ENCODE data around the gene THUMPD3. TPM values are rescaled to one million over a fixed set of nuclear protein-coding genes. Genes with fewer than 3 reads are reported as not detected.
A peak's percentile ranks its signal among the peaks of the same experiment; 100 is the strongest.

THUMPD3 gene
- total and polyA plus RNA-seq, 12 donors, result 40.3 to 72.1 (median 52.5) TPM

DNA sequence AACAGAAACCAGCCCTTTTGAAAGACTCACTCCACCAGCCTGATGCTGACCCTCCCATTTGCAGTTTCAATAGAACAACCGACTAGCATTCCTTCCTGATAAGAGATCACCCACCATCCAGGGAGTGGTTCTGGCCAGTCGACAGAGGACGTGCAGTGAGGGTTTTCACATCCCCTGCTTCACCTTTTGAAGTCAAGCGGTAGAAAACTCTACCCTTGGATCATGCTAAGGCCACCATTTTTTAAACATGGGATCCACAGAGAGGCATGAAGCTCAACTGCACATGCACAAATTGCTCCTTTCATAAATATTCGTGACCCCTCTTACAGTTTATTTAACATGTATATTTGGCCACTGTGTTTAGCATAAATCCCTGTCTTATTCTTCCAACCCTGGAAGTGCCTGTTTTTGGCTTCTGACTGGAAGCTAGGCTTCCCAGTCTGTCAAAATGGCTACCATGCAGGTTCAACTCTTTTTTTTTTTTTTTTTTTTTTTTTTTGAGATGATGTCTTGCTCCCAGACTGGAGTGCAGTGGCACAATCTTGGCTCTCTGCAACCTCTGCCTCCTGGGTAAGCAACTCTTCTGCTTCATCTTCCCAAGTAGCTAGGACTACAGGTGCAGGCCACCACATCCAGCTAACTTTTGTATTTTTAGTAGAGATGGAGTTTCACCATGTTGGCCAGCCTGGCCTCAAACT lies 1.0 kb upstream of the THUMPD3 start:
- ATAC-seq (no peak), DNase-seq (no peak)
- H3K4me3 ChIP-seq, result peak overlapping the region in 9 of 10 donors; percentile 40 to 90 (median 72)
- peaks cover 0 to 31% (median 19%) of the 10 kb centered on the region in 9 donors for H3K4me1 ChIP-seq
- intact Hi-C loops (cut with DNase I), result loop anchor here in 5 of 10 donors (2.0 to 5.0 kb wide), 5 partner anchors 35 to 75 kb away; partner anchors contain the start of gene SETD5 (in 4 of the 5)
- peaks cover 0 to 26% (median 15%) of the 10 kb centered on the region in 9 donors for H3K36me3 ChIP-seq
- H3K27me3 ChIP-seq, result no peaks in the 10 kb centered on the region
- TF ChIP-seq, protein P1, sequence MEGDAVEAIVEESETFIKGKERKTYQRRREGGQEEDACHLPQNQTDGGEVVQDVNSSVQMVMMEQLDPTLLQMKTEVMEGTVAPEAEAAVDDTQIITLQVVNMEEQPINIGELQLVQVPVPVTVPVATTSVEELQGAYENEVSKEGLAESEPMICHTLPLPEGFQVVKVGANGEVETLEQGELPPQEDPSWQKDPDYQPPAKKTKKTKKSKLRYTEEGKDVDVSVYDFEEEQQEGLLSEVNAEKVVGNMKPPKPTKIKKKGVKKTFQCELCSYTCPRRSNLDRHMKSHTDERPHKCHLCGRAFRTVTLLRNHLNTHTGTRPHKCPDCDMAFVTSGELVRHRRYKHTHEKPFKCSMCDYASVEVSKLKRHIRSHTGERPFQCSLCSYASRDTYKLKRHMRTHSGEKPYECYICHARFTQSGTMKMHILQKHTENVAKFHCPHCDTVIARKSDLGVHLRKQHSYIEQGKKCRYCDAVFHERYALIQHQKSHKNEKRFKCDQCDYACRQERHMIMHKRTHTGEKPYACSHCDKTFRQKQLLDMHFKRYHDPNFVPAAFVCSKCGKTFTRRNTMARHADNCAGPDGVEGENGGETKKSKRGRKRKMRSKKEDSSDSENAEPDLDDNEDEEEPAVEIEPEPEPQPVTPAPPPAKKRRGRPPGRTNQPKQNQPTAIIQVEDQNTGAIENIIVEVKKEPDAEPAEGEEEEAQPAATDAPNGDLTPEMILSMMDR (IDR thresholded peaks at IDR 0.05), result no peak
- peak overlapping the region in 3 of 10 donors; percentile 83 to 95 (median 88) for H3K27ac ChIP-seq
- no peaks in the 10 kb centered on the region for H3K9me3 ChIP-seq
- 54 to 59% methylated on average over 5 of the region's 5 CpGs for WGBS, 2 donors

DNA sequence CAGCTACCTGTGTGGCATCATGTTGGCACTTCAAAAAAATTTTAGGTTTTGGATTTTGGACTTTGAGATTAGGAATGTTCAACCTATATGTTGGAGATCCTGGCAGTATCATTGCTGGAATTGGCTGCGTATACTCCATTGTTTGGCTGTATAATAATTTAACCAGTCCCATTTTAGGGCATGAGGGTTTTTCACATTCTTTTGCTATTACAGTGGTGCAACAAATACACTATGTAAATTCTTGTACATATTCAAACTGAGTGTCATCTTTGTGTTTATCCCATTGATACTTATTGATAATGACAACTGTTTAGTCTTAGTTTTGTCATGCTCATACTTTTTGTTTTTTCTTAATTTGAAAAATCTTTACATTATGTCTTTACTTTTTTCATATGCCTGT lies 6.7 kb downstream of the THUMPD3 start:
- Histone ChIP-seq H3K27ac (no peak overlapping the region), H3K36me3 (peaks cover 0 to 100% (median 71%) of the 10 kb centered on the region in 9 donors), H3K9me3 (no peaks in the 10 kb centered on the region), H3K27me3 (no peaks in the 10 kb centered on the region), H3K4me1 (peaks cover 0 to 11% (median 5%) of the 10 kb centered on the region in 9 donors), H3K4me3 (no peak overlapping the region)
- intact Hi-C loops (cut with DNase I), result loop anchor here in 1 of 10 donors (5.0 kb wide), 1 partner anchor 73 kb away; no protein-coding TSS in a partner anchor
- ATAC-seq (no peak), DNase-seq (no peak)
- TF ChIP-seq, protein P1 (IDR thresholded peaks at IDR 0.05), result no peak
- WGBS, 2 donors, result 98% methylated on average over 1 of the region's 1 CpG

DNA sequence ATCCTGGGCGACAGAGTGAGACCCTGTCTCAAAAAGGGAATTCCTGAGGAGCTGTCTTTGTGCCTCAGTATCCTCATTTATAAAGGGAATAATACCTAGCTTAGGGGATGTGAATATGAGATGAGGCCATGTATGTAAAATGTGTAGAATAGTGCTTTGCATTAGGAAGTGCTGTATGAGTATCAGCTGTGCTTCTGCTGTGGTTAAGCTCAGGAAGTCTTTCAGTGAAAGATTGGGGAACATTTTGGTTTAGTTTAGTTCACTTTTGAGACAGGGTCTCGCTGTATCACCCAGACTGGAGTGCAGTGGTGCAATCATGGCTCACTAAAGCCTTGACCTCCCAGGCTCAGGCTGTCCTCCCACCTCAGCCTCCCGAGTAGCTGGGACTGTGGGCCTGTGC lies 10.6 kb downstream of the THUMPD3 start:
- peaks cover 0 to 100% (median 78%) of the 10 kb centered on the region in 9 donors for H3K36me3 ChIP-seq
- 89 to 93% methylated on average over 3 of the region's 3 CpGs for WGBS, 2 donors
- intact Hi-C loops (cut with DNase I), result loop anchor here in 1 of 10 donors (10.0 kb wide), 1 partner anchor 61 kb away; no protein-coding TSS in a partner anchor

DNA sequence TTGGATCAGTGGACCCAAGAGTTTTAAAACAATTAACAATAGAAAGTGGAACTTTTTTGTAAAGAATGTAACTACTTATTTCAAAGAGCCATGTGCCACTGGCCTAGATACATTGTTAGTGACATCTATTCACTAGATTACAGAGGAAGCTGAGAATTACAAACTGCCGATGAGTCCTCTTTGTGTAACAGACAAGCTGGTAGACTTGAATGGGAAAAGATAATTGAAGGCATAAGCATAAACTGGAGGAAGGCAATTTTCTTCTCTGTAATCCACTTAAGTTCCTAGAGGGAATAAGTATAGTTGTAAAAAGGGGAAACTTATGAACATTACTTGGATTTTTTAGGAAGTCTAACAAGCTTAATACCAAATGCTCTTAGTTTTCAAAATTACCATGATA lies 15.1 kb downstream of the THUMPD3 start:
- Histone ChIP-seq H3K4me3 (no peak overlapping the region), H3K36me3 (peaks cover 0 to 100% (median 58%) of the 10 kb centered on the region in 9 donors), H3K27me3 (no peaks in the 10 kb centered on the region), H3K9me3 (no peaks in the 10 kb centered on the region), H3K4me1 (peaks cover 0 to 17% (median 0%) of the 10 kb centered on the region in 9 donors), H3K27ac (no peak overlapping the region)
- 79 to 88% methylated on average over 1 of the region's 1 CpG for WGBS, 2 donors
- ATAC-seq (no peak), DNase-seq (no peak)
- TF ChIP-seq, protein P1 (IDR thresholded peaks at IDR 0.05), result no peak
- intact Hi-C loops (cut with DNase I), result loop anchor here in 1 of 10 donors (10.0 kb wide), 1 partner anchor 57 kb away; no protein-coding TSS in a partner anchor

More for the DNA sequence above, 10.6 kb downstream of the THUMPD3 start:
- Histone ChIP-seq H3K4me3 (no peak overlapping the region), H3K27me3 (no peaks in the 10 kb centered on the region), H3K4me1 (peaks cover 0 to 5% (median 0%) of the 10 kb centered on the region in 9 donors), H3K27ac (no peak overlapping the region), H3K9me3 (no peaks in the 10 kb centered on the region)
- TF ChIP-seq, protein P1 (IDR thresholded peaks at IDR 0.05), result no peak
- no peak for ATAC-seq
- DNase-seq, result no peak

Measured in heart right ventricle (tissue), 16 donors.